Activated CD4-positive, CD25-positive, alpha-beta regulatory T cell treated with anti-CD3 and anti-CD28 coated beads, Interleukin-2, amount 50 U/mL, for 16 hours (primary cell): ENCODE measurements around the gene BLOC1S3.

Experiments
- DNase-seq: peaks from one replicate; pipeline ENCODE4 v3.0.0-alpha.2; 2020; ENCODE audit warnings: low read depth, low spot score

The BLOC1S3 gene

DNA sequence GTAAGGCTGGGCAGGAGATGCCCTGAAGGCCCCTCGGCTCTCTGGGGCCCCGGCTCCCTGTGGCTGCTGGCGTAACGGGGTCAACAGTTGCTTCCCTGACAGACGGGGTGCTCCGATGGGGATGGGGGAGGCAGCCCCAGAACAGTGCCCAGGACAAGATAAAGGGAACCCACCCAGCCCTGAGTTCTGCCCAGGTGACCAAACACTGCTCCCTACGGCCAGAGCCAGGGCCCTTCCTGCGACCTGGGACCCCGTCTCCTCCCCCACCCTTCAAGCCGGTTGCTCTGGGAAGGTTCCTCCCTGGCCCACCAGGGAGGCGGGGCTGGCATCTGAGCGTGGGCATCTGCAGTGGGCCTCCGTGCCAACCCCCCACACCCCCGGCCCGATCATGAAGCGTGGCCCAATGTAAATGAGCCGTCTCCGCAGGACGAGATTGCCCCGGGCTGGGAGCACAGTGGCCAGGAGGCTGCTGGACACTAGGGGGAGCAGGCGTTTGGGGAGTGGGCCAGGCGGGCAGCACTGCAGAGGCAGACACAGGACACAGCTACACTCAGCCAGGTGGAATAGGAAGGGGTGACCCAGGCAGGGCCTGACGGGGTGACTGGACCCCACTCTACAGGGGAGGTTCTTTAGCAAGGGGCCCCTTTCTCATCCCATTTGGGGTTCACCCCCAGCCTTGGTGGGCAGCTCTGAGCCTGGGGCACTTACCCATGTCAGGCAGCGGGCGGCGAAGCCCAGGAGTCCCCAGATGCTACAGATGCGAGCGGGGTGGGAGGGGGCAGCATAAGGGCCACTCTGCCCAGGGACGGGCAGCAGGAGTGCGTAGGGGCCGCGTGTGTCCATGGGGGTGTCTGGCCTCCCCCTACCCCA lies 16.6 kb upstream of the BLOC1S3 start:
- DNase-seq: no peak

GRCh38 chr19:45162608-45163143 lies 15.9 kb upstream of the BLOC1S3 start:
- DNase-seq: no peak

DNA sequence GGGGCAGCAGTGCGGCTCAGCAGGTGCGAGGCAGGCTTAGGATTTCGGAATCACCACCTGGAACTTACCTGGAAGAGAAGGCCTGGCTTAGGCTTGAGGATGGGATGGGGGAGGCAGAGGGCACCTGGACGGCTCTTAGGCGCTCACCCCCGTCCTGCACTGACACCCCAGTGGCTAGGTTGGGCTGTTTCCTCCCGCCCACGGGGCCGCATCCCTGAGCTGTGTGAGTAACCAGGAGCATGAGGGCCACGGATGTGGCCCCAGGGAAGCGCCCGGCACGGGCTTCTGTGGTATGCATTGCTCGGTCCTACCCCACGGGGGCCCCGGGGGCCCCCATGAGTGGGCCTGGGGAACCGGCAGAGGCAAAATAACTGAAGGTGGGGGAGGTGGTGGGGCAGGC lies 15.4 kb upstream of the BLOC1S3 start:
- no peak for DNase-seq

- DNase-seq: no peak
Observed at GRCh38 chr19:45163751-45164460, 14.7 kb upstream of the BLOC1S3 start.

DNA sequence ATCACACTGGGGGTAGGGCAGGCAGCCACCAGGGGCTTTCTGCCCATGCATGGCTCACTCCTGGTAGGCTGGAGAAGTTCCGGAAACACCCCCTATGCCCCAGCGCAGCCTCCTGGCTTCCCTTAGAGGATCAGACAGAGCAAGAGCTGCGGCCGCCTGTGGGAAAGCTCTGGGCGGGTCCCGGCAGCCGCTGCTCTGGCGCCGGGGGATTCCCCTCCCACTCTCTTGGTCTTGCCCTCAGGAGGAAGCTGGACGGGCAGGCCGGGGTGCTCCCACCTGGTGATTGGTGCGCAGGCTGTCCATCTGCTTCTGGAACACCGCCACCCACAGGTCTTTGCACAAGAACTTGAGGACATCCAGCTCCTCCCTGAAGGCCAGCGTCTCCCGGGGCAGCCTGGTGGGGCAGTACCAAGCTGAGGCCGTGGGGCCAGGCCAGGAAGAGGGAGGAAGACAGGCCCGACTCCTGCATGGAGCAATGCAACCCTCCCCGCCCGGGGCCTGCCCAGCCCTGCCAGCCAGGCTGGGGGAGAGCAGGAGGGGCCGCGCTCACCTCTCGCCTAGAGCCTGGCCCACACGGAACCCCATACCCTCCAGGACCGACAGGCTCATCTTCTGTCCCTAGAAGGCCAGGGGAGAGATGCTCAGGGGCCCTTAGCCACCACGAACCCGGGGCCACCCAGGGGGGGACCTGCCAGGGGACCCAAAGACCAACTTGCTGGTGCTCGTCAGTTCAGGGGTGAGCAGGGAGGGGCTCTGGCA lies 13.8 kb upstream of the BLOC1S3 start:
- DNase-seq: no peak

DNA sequence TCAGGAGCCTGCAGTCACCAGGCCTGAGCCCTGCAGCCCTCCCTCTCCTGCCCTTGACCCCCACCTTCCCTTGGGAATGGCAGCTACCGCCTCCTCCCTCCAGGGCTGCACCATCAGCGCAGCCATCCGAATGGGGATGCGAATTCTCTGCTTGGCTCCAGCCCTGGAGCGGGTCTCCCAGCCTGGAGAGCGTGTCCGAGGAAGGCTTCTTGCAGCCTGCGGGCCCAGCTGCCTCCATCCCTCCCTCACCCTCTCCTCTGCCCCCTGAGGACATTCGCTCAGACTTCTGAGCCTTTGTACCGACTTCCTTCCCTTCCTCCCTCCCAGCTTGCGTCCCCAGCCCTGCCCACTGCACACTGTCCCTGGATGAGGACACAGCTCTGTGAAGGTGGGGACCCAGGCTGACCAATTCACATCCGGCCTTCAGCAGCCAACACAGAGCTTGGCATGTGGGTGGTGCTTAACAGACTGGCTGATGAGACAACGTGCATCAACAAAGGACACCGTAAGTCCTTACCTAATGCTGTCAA lies 11.8 kb upstream of the BLOC1S3 start:
- DNase-seq: no peak

- DNase-seq: no peak
Observed at GRCh38 chr19:45168767-45169351, 9.7 kb upstream of the BLOC1S3 start.

GRCh38 chr19:45169602-45170001 lies 9.0 kb upstream of the BLOC1S3 start:
- DNase-seq: no peak

GRCh38 chr19:45170146-45171106 lies 8.2 kb upstream of the BLOC1S3 start:
- no peak for DNase-seq

DNA sequence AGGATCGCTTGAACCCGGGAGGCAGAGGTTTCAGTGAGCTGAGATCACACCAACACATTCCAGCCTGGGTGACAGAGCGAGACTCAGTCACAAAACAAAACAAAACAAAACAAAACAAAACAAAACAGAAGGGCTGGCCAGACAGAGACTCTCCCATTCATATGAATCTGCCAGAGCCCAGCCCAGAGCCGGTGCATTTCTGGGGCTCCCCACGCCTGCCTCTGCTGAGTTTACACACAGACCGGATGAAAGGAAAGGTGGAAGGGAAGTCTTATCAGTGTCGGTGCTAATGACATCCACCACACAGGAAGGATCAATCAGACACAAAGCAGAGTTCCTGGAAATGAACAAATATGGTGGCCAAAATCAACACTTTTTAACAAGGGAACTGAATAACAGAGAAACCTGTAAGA lies 7.4 kb upstream of the BLOC1S3 start:
- no peak for DNase-seq

DNA sequence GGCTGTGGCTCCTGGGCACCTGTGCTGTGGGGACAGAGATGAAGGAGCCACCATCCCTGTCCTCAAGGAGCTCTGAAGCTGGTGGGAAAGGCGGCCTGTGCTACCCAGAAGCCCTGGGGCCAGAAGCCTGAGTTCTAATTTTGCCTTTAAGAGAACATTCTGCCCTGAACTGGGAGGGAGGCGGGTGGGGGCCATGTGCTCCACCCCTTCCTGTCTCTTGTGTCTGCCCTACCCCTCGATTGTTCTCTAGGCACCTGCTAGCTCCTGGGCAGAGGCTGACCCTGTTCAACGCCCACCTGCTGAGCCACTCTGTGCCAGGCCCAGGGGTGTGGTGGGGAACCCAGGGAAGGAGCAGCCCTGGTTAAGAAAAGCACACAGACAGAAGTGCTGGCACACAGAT lies 6.4 kb upstream of the BLOC1S3 start:
- no peak for DNase-seq

DNA sequence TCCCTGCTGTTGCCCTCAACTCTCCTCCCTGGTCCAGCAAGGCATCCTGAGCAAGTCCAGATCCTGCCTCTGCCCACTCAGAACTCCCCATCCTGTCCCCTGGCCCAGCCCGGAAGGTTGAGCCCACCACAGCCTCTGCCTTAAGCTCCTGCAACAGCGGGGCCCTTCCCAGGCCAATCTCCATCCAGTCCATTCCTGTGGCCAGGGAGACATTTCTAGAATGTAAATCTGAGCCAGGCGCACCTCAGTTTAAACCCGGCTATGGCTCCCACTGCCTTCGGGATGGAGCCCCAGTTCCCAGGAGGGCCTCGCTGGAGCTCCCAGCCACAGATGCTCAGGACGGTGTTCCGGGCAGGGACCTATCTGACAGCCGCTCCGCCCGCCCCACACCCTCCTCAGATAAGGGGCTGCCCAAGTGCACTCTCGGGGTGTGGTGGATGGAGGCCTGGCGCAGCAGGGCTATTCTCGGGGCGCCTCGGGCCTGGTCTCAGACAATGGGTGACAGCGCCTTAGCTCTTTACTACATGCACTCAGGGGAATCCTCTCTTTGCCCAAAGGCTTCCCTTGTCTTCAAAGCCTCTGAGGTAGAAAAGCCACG lies 5.9 kb upstream of the BLOC1S3 start:
- no peak for DNase-seq

DNA sequence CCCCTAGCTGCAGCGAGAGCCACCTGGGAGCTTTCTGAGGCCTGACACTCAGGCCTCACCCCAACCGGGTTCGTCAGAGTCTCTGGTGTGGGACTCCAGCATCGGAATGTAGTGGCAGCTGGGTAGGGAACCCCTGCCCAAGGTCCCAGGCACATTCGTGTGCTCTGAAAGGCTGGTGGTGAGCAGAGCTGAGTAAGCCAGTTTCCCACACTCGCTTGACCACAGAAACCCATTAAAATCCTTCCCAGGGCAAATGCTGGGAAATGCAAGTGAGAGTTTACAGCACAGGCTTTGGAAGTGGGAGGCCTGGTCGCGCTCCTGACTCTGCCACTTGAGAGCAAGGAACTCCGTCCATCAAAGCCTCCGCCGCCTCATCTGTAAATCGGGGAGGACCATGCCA lies 4.8 kb upstream of the BLOC1S3 start:
- no peak for DNase-seq

GRCh38 chr19:45175515-45176345 lies 2.9 kb upstream of the BLOC1S3 start:
- DNase-seq: no peak

DNA sequence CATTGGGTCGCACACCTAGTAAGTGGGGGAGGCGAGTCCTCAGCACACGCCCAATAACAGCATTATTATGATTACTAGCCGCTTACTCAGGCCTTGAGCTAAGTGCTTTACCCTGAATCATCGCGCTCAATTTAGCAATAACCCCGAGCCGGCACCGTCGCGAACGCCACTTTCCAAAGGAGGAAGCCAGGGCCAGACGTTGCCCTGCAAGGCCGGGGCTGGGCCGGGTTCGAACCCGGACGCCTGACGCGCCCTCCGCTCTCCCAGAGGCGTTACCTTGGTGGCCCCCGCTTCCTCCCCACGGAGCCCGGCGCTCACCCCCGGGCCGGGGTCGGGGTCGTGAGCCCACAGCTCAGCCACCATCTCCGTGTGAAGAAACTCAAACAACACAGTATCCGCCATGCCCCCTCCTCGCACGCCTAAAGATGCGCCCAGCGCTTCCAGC lies 745 bp upstream of the BLOC1S3 start, which contains the start of gene TRAPPC6A:
TRAPPC6A (minus strand) TSS at position 421 of the 445 bp plus-strand sequence; CDS start at position 402, 19 bp downstream.
- DNase-seq: no peak

- DNase-seq: no peak
Observed at GRCh38 chr19:45179072-45179891, 698 bp downstream of the BLOC1S3 start.

DNA sequence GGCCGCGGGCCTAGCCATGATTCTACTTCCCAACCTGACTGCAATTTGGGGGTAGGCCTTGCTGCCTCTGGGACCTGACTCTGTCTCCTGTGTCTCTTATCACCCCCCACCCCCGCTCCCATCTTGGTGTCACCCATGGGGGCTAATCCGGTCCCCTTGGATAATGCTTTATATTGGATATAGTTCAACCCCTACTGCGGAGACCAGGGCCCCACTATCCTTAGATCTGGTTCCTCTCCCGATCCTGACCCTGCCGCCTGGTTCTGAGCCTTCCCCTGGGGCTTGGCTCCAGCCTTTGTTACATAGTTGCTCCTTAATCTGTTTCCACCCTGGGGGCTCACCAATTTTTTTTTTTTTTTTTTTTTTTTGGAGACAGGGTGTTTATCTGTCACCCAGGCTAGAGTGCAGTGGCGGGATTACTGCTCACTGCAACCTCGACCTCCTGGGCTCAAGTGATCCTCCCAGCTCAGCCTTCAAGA lies 1.3 kb downstream of the BLOC1S3 start:
- DNase-seq: no peak

- DNase-seq: no peak
Observed at GRCh38 chr19:45180936-45181335, 2.4 kb downstream of the BLOC1S3 start.
